Measurements from ENCODE around the gene SUGCT. TPM values are rescaled to one million over a fixed set of nuclear protein-coding genes. Genes with fewer than 3 reads are reported as not detected.

The SUGCT gene
- total RNA-seq, 1 experiment from 2014 or later: 5.4 TPM

GRCh38 chr7:40655426-40655825, 520.6 kb downstream of the SUGCT start:
- Histone ChIP-seq H3K23ac (ENCODE audit: insufficient read length, low read depth, low read length) (no peak overlapping the region), H3K14ac (ENCODE audit: insufficient read depth, low read length) (no peak overlapping the region), H2BK5ac (ENCODE audit: insufficient read length, low read length) (no peak overlapping the region), H3K4me1 (ENCODE audit: insufficient read depth, low read length) (no peaks in the 10 kb centered on the region), H2BK120ac (ENCODE audit: low read depth, low read length, poor library complexity, severe bottlenecking) (no peak overlapping the region), H3K27ac (ENCODE audit: insufficient read length, low read depth, low read length) (no peak overlapping the region), H2BK12ac (ENCODE audit: insufficient read length, low read depth, low read length) (no peak overlapping the region), H4K8ac (replicated peaks; ENCODE audit: insufficient read length, low read depth, low read length) (no peak overlapping the region), H3K27me3 (ENCODE audit: insufficient read depth, low read length) (no peaks in the 10 kb centered on the region), H3K9me3 (ENCODE audit: control insufficient read depth, low read depth, low read length) (no peaks in the 10 kb centered on the region), H3K79me2 (ENCODE audit: insufficient read depth, low read length) (no peaks in the 10 kb centered on the region), H2BK15ac (ENCODE audit: low read depth, low read length) (no peak overlapping the region), H3K4ac (ENCODE audit: low read depth, low read length) (no peak overlapping the region), H2AK5ac (ENCODE audit: insufficient read length, low read length) (no peak overlapping the region), H3K9ac (ENCODE audit: extremely low read depth, insufficient read length, low read length) (no peak overlapping the region), H2AFZ (ENCODE audit: low read length) (no peak overlapping the region), H2BK20ac (ENCODE audit: low read depth, low read length, poor library complexity, severe bottlenecking) (no peak overlapping the region), H3K4me2 (ENCODE audit: insufficient read depth, insufficient read length, low read length) (no peak overlapping the region), H3K18ac (ENCODE audit: insufficient read length, low read depth, low read length) (no peak overlapping the region), H4K5ac (ENCODE audit: insufficient read length, low read depth, low read length) (no peak overlapping the region), H3K79me1 (ENCODE audit: insufficient read depth, low read depth, low read length, poor library complexity, severe bottlenecking) (no peaks in the 10 kb centered on the region), H3K56ac (ENCODE audit: insufficient read length, low read depth, low read length) (no peak overlapping the region), H4K91ac (ENCODE audit: insufficient read length, low read depth, low read length) (no peak overlapping the region), H3K23me2 (ENCODE audit: insufficient read length, low read depth, low read length, poor library complexity, severe bottlenecking) (no peaks in the 10 kb centered on the region), H3T11ph (ENCODE audit: low read length) (no peak overlapping the region), H4K20me1 (ENCODE audit: control insufficient read depth, insufficient read depth, insufficient read length) (no peaks in the 10 kb centered on the region)
- no peak overlapping the region for H3K4me3 Mint-ChIP-seq
- no peaks in the 10 kb centered on the region; a peak in 1 of 5 replicates for H3K9me3 Mint-ChIP-seq
- H3K36me3 Mint-ChIP-seq (ENCODE audit: insufficient read depth in 1 of 3, low read depth in 3 of 3): no peaks in the 10 kb centered on the region; a peak in 1 of 7 replicates
- no CpG with 5 or more reads among the region's 1 CpG for WGBS (ENCODE audit: extremely low coverage, insufficient read length, low lambda C conversion rate)
- no peaks in the 10 kb centered on the region for H3K27me3 Mint-ChIP-seq (ENCODE audit: low read depth)
- peaks cover 3% of the 10 kb centered on the region in 2 experiments; a peak in 2 of 4 replicates for H3K4me1 Mint-ChIP-seq
- no peak for DNase-seq
- no peak for TF ChIP-seq CTCF (conservative IDR thresholded peaks at IDR 0.05)
- no peak overlapping the region for H3K27ac Mint-ChIP-seq
